ENCODE data around the gene CD300A. TPM values are rescaled to one million over a fixed set of nuclear protein-coding genes. Genes with fewer than 3 reads are reported as not detected.

Gene CD300A
- total RNA-seq, 1 donor from 2014 or later, result 3.8 TPM

DNA sequence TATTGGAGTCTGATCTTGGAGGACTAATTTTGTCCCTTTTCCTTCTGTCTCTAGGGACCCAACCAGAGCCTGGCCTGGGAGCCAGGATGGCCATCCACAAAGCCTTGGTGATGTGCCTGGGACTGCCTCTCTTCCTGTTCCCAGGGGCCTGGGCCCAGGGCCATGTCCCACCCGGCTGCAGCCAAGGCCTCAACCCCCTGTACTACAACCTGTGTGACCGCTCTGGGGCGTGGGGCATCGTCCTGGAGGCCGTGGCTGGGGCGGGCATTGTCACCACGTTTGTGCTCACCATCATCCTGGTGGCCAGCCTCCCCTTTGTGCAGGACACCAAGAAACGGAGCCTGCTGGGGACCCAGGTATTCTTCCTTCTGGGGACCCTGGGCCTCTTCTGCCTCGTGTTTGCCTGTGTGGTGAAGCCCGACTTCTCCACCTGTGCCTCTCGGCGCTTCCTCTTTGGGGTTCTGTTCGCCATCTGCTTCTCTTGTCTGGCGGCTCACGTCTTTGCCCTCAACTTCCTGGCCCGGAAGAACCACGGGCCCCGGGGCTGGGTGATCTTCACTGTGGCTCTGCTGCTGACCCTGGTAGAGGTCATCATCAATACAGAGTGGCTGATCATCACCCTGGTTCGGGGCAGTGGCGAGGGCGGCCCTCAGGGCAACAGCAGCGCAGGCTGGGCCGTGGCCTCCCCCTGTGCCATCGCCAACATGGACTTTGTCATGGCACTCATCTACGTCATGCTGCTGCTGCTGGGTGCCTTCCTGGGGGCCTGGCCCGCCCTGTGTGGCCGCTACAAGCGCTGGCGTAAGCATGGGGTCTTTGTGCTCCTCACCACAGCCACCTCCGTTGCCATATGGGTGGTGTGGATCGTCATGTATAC lies 26.5 kb upstream of the CD300A start:
- peak; percentile 90 for DNase-seq (ENCODE audit: low spot score)
- peak; percentile 36 for ATAC-seq

DNA sequence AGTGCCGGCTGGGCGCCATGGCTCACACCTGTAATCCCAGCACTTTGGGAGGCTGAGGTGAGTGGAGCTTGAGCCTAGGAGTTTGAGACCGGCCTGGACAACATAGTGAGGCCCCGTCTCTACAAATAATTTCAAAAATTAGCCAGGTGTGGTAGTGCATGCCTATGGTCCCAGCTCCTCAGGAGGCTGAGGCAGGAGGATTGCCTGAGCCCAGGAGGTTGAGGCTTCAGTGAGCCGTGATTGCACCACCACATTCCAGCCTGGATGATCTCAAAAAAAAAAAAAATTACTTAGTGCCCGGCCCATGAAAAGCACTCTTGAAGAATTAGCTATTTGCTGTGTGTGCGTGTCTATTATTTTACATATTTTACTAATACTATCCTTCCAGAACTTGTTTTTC lies 24.9 kb upstream of the CD300A start:
- ATAC-seq (no peak), DNase-seq (ENCODE audit: low spot score) (no peak)

DNA sequence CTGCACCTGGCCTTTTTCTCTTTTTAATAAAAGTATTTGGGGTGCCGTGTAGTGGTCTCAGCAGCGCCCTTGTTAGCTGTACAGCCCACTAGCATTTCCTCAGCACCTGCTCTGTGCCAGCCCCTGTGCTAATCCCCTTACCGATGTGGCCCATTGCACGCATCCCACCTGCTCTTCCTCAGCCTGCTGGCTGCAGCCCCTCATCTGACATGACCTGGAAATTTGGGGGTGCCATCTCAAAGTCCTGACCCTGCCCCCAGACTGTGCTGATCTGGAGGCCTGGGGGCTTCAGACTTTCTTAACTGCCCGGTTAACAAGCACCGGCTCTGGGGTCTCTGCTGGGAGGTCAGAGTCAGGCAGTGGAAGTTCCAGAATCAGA lies 24.2 kb upstream of the CD300A start:
- no peak for ATAC-seq

DNA sequence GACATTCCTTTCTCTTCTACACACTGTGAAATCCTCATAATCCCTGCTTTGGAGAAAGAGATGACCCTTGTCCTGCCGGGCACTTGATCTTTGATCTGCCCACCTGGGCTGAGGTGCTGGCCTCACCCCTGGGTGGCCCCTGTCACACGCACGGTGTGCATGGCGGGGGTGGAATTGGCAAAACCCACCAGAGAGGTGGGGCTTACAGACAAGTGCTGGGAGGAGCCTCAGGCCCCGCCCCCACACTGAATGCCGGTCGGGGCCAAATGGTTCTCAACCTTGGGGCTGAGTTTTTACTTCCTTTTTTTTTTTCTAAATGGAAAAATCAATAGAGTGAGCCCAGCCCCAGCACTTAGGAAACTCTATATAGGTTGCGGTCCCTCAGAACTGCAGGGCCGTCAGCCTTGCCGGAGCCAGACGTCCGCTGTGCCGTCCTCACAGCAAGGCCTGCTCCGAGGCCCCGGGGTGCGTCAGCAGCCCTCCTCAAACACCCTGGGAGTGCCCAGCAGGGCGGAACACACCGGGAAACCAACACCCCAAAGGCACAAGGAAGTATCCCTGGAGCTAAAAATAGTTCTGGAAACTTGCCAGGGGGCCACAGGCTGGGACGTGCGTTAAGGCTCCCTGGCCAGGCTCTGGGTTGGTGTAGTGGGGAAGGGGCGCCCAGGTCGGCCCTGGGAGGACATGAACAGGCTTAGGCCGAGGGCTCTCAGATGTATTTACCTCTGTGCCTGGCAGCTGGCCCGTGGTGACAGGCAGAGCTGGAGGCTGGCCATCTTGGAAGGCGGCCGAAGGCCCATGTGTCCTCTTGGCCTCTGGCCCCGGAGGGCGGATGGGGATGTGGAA lies 23.5 kb upstream of the CD300A start:
- ATAC-seq (peak; percentile 58), DNase-seq (ENCODE audit: low spot score) (peak; percentile 99)

More for the DNA sequence above, 24.2 kb upstream of the CD300A start:
- no peak for DNase-seq (ENCODE audit: low spot score)

DNA sequence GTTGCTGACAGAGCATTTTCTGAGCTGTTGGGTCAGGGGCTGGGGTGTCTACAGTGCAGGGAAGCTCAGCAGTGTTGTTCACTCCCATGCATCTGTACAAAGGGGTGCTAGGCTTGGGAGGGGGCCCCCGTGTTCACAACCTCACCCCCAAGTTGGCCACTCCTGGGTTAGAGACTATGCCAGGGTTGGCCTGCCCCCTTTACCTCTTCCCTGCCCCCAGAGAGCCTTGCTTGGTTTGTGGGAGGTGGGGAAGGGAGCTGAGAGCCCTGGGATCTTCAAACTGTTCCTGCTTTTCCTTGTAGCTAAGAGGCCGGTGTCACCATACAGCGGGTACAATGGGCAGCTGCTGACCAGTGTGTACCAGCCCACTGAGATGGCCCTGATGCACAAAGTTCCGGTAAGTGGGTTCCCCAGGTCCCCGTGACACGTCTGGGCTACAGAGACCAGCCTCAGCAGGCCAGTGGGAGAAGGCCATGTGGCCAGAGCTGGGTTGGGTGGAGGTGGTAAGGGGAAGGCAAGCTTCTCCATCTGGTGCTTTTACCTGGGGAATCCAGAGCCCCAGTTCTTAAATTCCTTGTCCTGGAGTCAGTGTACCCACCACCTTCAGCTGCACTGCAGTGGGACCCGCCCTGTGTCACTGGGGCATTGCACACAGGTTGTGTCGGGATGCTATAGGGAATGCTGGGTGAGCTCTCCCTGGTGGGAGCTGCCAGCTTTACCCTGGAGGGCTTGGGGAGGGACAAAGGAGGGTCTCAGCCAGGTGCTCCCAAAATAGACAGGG lies 22.7 kb upstream of the CD300A start:
- DNase-seq (ENCODE audit: low spot score), result no peak
- ATAC-seq, result peak; percentile 3

- ATAC-seq (peak; percentile 50), DNase-seq (ENCODE audit: low spot score) (peak; percentile 97)
These were observed 22.0 kb upstream of the CD300A start for GRCh38 chr17:74444406-74444805.

DNA sequence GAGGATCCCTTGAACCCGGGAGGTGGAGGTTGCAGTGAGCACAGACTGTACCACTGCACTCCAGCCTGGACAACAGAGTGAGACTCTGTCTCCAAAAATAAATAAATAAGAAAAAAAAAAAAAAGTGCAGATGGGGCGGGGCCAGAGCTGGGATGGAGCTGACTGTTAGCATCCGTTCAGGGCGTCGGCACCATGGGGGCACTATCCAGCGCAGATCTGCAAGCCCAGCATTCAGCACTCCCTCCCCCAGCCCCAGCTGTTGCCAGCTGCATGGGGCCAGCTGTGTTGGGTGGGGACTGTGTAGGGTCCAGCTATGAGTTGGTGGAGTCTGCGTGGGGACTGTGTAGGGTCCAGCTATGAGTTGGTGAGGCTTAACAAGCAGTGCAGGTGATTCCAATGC lies 21.3 kb upstream of the CD300A start:
- ATAC-seq, result no peak
- DNase-seq (ENCODE audit: low spot score), result no peak

- ATAC-seq (peak; percentile 20), DNase-seq (ENCODE audit: low spot score) (peak; percentile 88)
These were observed 19.6 kb upstream of the CD300A start for GRCh38 chr17:74446551-74447500.

DNA sequence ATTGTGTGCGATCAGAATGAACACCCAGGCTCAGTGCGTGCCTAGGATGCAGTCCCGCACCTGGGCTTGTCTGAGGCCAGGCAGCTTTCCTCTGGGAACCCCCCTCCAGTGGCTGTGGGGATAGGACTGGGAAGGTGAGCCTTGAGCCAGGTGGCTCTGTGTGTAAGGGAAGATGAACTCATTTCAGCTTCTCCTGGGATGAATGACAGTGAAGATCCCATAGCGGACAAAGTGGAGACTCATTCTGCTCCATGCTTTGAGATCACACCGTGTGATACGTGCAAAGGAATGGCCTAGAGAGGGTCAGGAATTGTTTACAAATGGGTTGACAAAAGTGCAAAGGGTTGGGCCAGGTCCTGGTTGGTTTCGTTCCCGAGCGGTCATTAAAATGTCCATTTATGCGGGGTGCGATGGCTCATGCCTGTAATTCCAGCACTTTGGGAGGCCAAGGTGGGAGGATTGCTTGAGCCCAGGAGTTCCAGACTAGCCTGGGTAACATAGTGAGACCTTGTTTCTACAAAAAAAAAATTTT lies 18.7 kb upstream of the CD300A start:
- ATAC-seq (peak; percentile 17), DNase-seq (ENCODE audit: low spot score) (no peak)

DNA sequence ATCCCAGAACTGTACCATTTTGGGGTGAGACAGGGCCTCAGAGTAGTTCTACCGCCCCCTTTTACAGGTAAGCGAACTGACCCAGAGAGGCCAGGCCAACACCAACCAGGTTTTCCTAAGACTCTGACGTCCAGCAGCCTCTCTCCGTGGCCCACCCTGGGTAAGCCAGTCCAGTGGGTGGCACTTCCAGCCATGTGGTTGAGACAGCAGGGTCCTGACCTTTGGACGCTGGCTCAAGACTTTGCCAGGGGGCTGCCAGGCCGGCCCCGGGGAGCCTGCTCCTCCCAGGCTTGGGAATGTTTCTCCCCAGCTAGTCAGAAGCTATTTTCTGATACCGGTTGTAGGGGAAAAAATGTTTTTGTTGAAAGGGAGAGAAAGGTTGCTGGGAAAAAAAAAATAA lies 17.7 kb upstream of the CD300A start:
- ATAC-seq (no peak), DNase-seq (ENCODE audit: low spot score) (no peak)

DNA sequence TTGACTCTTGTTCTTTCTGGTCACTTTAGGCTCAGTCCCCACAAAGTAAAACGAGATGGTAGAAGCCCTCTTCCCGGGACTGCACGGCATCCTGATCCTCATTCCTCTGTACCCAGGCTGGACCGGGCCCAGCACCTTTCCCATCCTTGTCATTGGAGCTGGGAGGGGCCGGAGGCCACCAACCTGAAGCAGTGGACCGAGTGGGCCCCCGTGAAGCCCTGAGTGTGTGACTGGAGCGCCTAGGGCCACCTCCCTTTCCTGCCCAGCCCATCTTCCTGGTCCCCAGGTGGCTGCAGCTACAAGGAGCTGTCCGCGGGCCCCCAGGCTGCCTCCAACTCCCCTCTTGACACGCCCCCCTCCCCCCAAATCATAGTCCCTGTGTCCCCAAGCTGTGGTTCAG lies 17.1 kb upstream of the CD300A start:
- ATAC-seq, result no peak
- DNase-seq (ENCODE audit: low spot score), result no peak

DNA sequence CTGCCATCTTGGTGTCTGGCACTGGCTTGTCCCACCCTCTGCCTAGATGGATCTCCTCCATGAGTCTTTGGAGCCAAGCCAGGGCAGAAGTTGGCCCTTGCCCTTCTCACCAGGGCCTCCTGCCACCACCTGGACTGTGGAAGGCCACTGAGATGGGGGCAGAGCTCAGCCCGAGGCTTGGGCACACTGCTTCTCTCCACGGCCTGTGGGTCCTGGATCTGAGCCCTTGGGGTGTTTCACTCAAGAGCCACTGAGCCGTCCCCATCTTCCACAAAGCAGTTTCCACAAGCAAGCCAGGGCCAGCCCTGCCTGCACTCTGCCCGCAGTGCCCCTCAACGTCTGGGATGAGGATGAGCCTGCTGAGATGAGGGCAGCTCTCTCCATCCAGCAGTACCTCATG lies 16.7 kb upstream of the CD300A start:
- DNase-seq (ENCODE audit: low spot score) (peak; percentile 94), ATAC-seq (peak; percentile 16)

DNA sequence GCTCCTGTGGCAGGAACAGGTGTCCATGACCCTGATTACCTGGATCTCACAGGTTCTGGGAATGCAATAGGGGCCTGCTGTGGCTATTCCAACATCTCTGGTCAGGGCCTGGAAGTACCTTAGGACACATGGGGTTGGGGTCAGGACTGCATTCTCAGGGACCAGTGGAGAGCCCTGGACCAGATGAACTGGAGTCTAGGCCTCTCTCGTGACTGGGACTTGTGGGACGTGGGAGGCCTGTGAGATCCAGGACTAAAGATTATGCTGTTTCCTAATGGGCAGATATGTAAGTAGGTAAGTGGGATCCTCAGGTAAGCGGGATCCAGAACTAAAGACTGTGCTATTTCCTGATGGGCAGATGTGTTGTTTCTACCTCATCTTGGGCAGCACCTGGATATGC lies 16.2 kb upstream of the CD300A start:
- ATAC-seq (no peak), DNase-seq (ENCODE audit: low spot score) (no peak)

- DNase-seq (ENCODE audit: low spot score) (no peak), ATAC-seq (no peak)
These were observed 15.5 kb upstream of the CD300A start for GRCh38 chr17:74450925-74451403.

DNA sequence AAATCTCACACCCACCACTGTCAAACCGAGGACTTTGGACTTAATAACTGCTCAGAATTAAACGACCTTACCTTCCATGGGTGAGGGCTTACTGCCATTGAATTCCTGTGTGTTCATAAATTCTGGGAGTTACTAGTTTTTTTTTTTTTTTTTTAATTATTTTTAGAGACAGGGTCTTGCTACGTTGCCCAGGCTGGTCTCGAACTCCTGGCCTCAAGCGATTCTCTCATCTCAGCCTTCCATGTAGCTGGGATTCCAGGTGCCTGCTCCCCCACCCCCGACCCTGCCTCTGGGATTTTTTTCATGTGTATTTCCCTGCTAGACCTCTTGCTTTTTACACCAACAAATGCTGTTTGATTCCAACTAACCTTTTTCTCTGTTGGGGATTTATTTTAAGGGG lies 14.9 kb upstream of the CD300A start:
- ATAC-seq (no peak), DNase-seq (ENCODE audit: low spot score) (no peak)

- no peak for ATAC-seq
These were observed 14.2 kb upstream of the CD300A start for GRCh38 chr17:74452033-74452840.

DNA sequence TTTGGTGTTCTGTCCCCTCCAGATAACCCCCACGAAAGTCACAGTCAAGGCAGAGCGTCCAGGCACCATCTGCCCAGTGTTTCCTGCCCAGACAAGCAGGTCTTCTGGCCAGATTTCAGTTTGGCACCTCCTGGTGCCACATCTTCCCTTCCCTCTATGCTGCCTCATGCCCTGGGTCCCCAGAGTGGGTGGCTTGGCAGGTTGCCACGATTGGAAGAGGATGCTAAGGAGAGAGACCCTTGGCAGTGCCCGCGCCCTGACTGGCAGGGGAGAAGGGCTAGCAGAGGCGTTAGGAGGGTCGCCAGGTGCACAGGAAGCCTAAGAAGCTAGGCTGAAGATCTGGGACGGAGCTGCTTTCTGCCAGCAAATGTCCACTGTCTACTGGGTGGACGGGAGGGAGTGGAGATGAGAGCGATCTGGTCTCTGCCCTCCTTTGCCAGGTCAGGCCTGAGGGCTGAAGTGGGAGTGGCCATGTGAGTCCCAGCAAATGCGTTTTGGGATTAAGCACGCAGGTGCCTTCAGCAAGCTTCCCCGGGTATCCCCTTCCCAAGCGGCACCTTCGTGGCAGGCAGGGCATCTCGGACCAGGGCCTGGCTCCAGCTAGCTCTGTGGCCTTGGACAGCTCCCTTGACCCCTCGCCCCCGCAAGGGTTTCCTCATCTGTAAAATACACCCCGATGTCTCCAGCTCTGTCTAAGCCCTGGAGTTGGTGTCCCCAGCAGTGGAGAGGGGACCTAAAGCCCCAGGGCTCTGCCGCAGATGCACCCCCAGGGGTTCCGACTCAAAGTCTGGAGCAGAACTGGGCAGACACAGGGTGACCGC lies 13.4 kb upstream of the CD300A start:
- DNase-seq (ENCODE audit: low spot score) (peak; percentile 88), ATAC-seq (peak; percentile 55)

More at GRCh38 chr17:74452033-74452840, 14.2 kb upstream of the CD300A start:
- DNase-seq (ENCODE audit: low spot score), result no peak

DNA sequence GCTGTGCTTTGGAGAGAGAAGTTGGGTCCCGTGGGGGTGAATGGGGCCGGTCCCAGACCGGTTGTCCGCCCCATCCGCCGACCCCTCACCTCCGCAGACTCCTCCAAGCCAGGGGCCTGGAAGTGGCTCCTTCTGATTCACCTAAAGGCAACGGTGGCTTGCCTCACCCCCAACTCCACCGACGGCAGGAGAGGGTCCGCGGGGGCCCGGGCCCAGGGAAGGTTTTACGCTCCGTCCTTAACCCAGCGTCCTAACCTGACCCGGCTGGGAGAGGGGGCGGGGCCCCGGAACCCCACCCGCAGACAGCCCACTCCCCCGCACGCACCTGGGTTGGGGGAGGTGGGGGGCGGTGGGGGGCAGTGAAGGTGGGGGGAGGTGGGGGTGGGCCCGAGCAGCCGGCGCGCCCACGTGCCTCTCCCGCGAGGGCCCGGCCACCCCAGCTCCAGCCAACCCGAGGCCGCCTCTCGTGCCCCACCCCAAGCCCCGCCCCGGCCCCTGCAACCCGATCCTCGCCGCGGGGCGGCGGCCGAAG lies 12.7 kb upstream of the CD300A start:
- no peak for DNase-seq (ENCODE audit: low spot score)
- peak; percentile 15 for ATAC-seq

All from left lobe of liver (tissue), 2 donors.